SK-N-SH (cell line): ENCODE results near the gene ANKRD13B. TPM values are rescaled to one million over a fixed set of nuclear protein-coding genes. Genes with fewer than 3 reads are reported as not detected.

Experiments used
- CTCF ChIA-PET: fragments of 300-600, 350-600 bp; formaldehyde crosslinking; extraction: SDS; loops from one replicate; lab custom pipeline; 2021; lab: Yijun Ruan, JAX
- POLR2A ChIA-PET: fragments of 350-600 bp; sonication (Branson Sonifier 250); formaldehyde crosslinking; extraction: SDS; loops from one replicate; lab custom pipeline; 2020; ENCODE audit warnings: antibody characterized with exemption, inconsistent platforms; lab: Yijun Ruan, JAX
- DNase-seq: peaks from one replicate; pipeline ENCODE4 v3.0.0; 2012
- H2AFZ ChIP-seq: fragments of 200-600 bp; sonication (generic); 2 replicates; pipeline ENCODE4 v1.8.1; 2016; ENCODE audit warnings: antibody characterized with exemption, mild to moderate bottlenecking, low read depth
- H3F3A ChIP-seq: fragments of 200-600 bp; sonication (generic); replicated peaks from 2 replicates; pipeline ENCODE3; 2016; ENCODE audit warnings: antibody characterized with exemption, mild to moderate bottlenecking; ENCODE audit not compliant: insufficient read depth
- H3K27ac ChIP-seq, 2 experiments: fragments of 200-500 bp in 1 of 2; fragments of 200-600 bp in 1 of 2; sonication (Bioruptor generic) in 1 of 2; sonication (generic), shearing (Covaris generic) in 1 of 2; 2 replicates each; pipeline versions ENCODE4 v1.5.1 to v1.6.1; 2014 to 2016; ENCODE audit warnings: low read depth in 2 of 2, inconsistent platforms in 1 of 2, low read length in 1 of 2, mild to moderate bottlenecking in 1 of 2, mixed read lengths in 1 of 2
- H3K27me3 ChIP-seq: fragments of 200-600 bp; sonication (generic), shearing (Covaris generic); 2 replicates; pipeline ENCODE4 v1.6.1; 2016; ENCODE audit warnings: mixed run types; ENCODE audit not compliant: insufficient read depth
- H3K36me3 ChIP-seq, 2 experiments: fragments of 200-500 bp in 1 of 2; fragments of 200-600 bp in 1 of 2; sonication (Bioruptor generic) in 1 of 2; sonication (generic) in 1 of 2; replicated peaks in 1 of 2; 2 replicates each; pipeline versions ENCODE3 to v1.5.1; 2014 to 2016; ENCODE audit warnings: low read length in 1 of 2, mild to moderate bottlenecking in 1 of 2; ENCODE audit not compliant: insufficient read depth in 2 of 2, control insufficient read depth in 1 of 2
- H3K4me1 ChIP-seq, 2 experiments: fragments of 200-500 bp in 1 of 2; fragments of 200-600 bp in 1 of 2; sonication (Bioruptor generic) in 1 of 2; sonication (generic), shearing (Covaris generic) in 1 of 2; 2 replicates each; pipeline versions ENCODE4 v1.5.1 to v1.6.1; 2014 to 2016; ENCODE audit warnings: low read depth in 1 of 2, low read length in 1 of 2, mixed run types in 1 of 2; ENCODE audit not compliant: insufficient read depth in 2 of 2, control insufficient read depth in 1 of 2
- H3K4me2 ChIP-seq: fragments of 200-600 bp; sonication (generic), shearing (Covaris generic); 2 replicates; pipeline ENCODE4 v1.6.1; 2017; ENCODE audit warnings: mixed run types
- H3K4me3 ChIP-seq, 2 experiments: fragments of 200-500 bp in 1 of 2; fragments of 200-600 bp in 1 of 2; sonication (Bioruptor generic) in 1 of 2; sonication (generic), shearing (Covaris generic) in 1 of 2; 2 replicates each; pipeline versions ENCODE4 v1.5.1 to v1.8.1; 2014 to 2016; ENCODE audit warnings: low read depth in 2 of 2, inconsistent platforms in 1 of 2, low read length in 1 of 2, mild to moderate bottlenecking in 1 of 2, mixed read lengths in 1 of 2, moderate library complexity in 1 of 2
- H3K79me2 ChIP-seq: fragments of 200-600 bp; sonication (generic); 2 replicates; pipeline ENCODE4 v1.8.1; 2017; ENCODE audit warnings: mild to moderate bottlenecking; ENCODE audit not compliant: insufficient read depth
- H3K9ac ChIP-seq: fragments of 200-600 bp; sonication (generic); 2 replicates; pipeline ENCODE4 v1.6.1; 2017; ENCODE audit warnings: mixed run types
- H3K9me2 ChIP-seq: fragments of 200-600 bp; sonication (generic); 2 replicates; pipeline ENCODE4 v1.6.1; 2017; ENCODE audit warnings: mixed run types
- H3K9me3 ChIP-seq: fragments of 200-600 bp; sonication (generic); 2 replicates; pipeline ENCODE4 v1.6.1; 2017; ENCODE audit warnings: mixed run types, mild to moderate bottlenecking, moderate library complexity
- H4K20me1 ChIP-seq: fragments of 200-600 bp; sonication (generic); 2 replicates; pipeline ENCODE4 v1.6.1; 2017; ENCODE audit warnings: mild to moderate bottlenecking, mixed run types; ENCODE audit not compliant: insufficient read depth
- CTCF ChIP-seq: fragments of 200-600 bp; sonication (generic); IDR thresholded peaks from 2 replicates; pipeline ENCODE4 v1.6.1; 2017; ENCODE audit warnings: antibody characterized with exemption, mild to moderate bottlenecking, moderate library complexity
- IRF3 ChIP-seq: fragments of 150-350 bp; IDR thresholded peaks from 2 replicates; pipeline ENCODE4 v1.6.1; 2016; ENCODE audit warnings: mild to moderate bottlenecking, low read depth, low read length
- JUND ChIP-seq: IDR thresholded peaks from 2 replicates; pipeline ENCODE4 v1.4.0; 2012
- MEF2A ChIP-seq: IDR thresholded peaks from 2 replicates; pipeline ENCODE4 v1.4.0; 2012; ENCODE audit warnings: low read depth, borderline replicate concordance
- MXI1 ChIP-seq: IDR thresholded peaks from 2 replicates; pipeline ENCODE4 v1.6.1; 2012; ENCODE audit warnings: mild to moderate bottlenecking, low read depth, low read length, improper control_type of control experiment
- PBX3 ChIP-seq: IDR thresholded peaks from 2 replicates; pipeline ENCODE4; 2012
- RAD21 ChIP-seq: IDR thresholded peaks from 2 replicates; pipeline ENCODE4 v1.6.1; 2012; ENCODE audit warnings: mild to moderate bottlenecking, low read length
- RFX5 ChIP-seq: IDR thresholded peaks from 2 replicates; pipeline ENCODE4 v1.6.1; 2012; ENCODE audit warnings: mild to moderate bottlenecking, improper control_type of control experiment, low read length
- SIN3A ChIP-seq: IDR thresholded peaks from 2 replicates; pipeline ENCODE4 v1.6.1; 2012; ENCODE audit warnings: low read depth, mild to moderate bottlenecking, low read length, moderate library complexity, borderline replicate concordance
- TCF12 ChIP-seq: IDR thresholded peaks from 2 replicates; pipeline ENCODE4 v1.4.0; 2012
- USF2 ChIP-seq: fragments of 150-350 bp; IDR thresholded peaks from 2 replicates; pipeline ENCODE4 v1.6.1; 2017; ENCODE audit warnings: antibody characterized with exemption, low read length, low read depth, borderline replicate concordance
- ZBTB33 ChIP-seq: IDR thresholded peaks from 2 replicates; pipeline ENCODE4 v1.4.0; 2012; ENCODE audit warnings: low read depth, borderline replicate concordance
- WGBS: methylation state at CpG from one replicate; pipeline ENCODE4 v1.1.6; 2017; ENCODE audit warnings: low lambda C conversion rate; 5-methylcytosine and 5-hydroxymethylcytosine counted together
- polyA plus RNA-seq, 3 experiments: library from polyadenylated mRNA; depleted of rRNA; stranded (reverse); fragments of >200 nt; gene quantifications; 2 replicates each; pipeline ENCODE4 v1.2.3, GENCODE V29; 2012

Gene ANKRD13B
- polyA plus RNA-seq, 1 of the 3 experiments (the other 2 are of a cell fraction), result 16.1 TPM

GRCh38 chr17:29616300-29617048 is 23.5 kb downstream of the ANKRD13B start:
- 96% methylated on average over 27 of the region's 32 CpGs for WGBS
- Histone ChIP-seq H2AFZ (no peak overlapping the region), H3K9me2 (no peaks in the 10 kb centered on the region), H3K27me3 (no peaks in the 10 kb centered on the region), H3K27ac (no peak overlapping the region; a peak in 1 of 4 replicates), H4K20me1 (no peaks in the 10 kb centered on the region), H3K9me3 (no peaks in the 10 kb centered on the region), H3K36me3 (peaks cover 0 to 19% of the 10 kb centered on the region in 2 experiments), H3K4me1 (peaks cover 14 to 38% of the 10 kb centered on the region in 2 experiments; a peak in 2 of 4 replicates), H3K79me2 (no peaks in the 10 kb centered on the region), H3K9ac (no peak overlapping the region), H3F3A (no peaks in the 10 kb centered on the region), H3K4me2 (no peak overlapping the region), H3K4me3 (no peak overlapping the region)
- ChIA-PET POLR2A (interaction anchor here (0.8 kb wide), 1 partner anchor 10 kb away, joined by 3 read pairs; no protein-coding TSS in a partner anchor), CTCF (interaction anchor here (0.6 to 2.2 kb wide), 11 partner anchors 8 to 477 kb away, joined by 3 to 11 read pairs (median 4); no protein-coding TSS in a partner anchor)
- TF ChIP-seq RFX5, result no peak
- no peak for TF ChIP-seq ZBTB33
- no peak for TF ChIP-seq MEF2A
- TF ChIP-seq MXI1, result no peak
- TF ChIP-seq IRF3, result no peak
- TF ChIP-seq PBX3, result no peak
- TF ChIP-seq RAD21, result no peak
- TF ChIP-seq JUND, result no peak
- no peak for TF ChIP-seq SIN3A
- TF ChIP-seq USF2, result no peak
- DNase-seq, result no peak

GRCh38 chr17:29617125-29617480 is 24.2 kb downstream of the ANKRD13B start:
- H3K4me3 ChIP-seq, result no peak overlapping the region
- H3K36me3 ChIP-seq, result peaks cover 0 to 16% of the 10 kb centered on the region in 2 experiments
- POLR2A ChIA-PET, result interaction anchor here (0.8 to 1.3 kb wide), 2 partner anchors 11 to 315 kb away, joined by 3 read pairs; no protein-coding TSS in a partner anchor
- H3K9me2 ChIP-seq, result no peaks in the 10 kb centered on the region
- H3K79me2 ChIP-seq, result no peaks in the 10 kb centered on the region
- CTCF ChIA-PET, result interaction anchor here (0.6 to 2.2 kb wide), 19 partner anchors 8 to 476 kb away, joined by 3 to 11 read pairs (median 4); no protein-coding TSS in a partner anchor
- H3K9ac ChIP-seq, result no peak overlapping the region
- H4K20me1 ChIP-seq, result no peaks in the 10 kb centered on the region
- no peak overlapping the region for H2AFZ ChIP-seq
- H3F3A ChIP-seq, result no peaks in the 10 kb centered on the region
- no peak overlapping the region; a peak in 1 of 4 replicates for H3K27ac ChIP-seq
- H3K27me3 ChIP-seq, result no peaks in the 10 kb centered on the region
- peak; percentile 88 for DNase-seq
- WGBS, result 46% methylated on average over 7 of the region's 16 CpGs
- no peak for TF ChIP-seq TCF12
- TF ChIP-seq RAD21, result peak; percentile 31
- peak; percentile 47 for TF ChIP-seq CTCF
- no peaks in the 10 kb centered on the region for H3K9me3 ChIP-seq
- no peak overlapping the region for H3K4me2 ChIP-seq
- H3K4me1 ChIP-seq, result peaks cover 20 to 44% of the 10 kb centered on the region in 2 experiments; a peak in 3 of 4 replicates
